Cardiac septum (tissue), 1 donor: Measurements from ENCODE around the gene JAK3. TPM values are rescaled to one million over a fixed set of nuclear protein-coding genes. Genes with fewer than 3 reads are reported as not detected.
A peak's percentile ranks its signal among the peaks of the same experiment; 100 is the strongest.

Experiments used
- DNase-seq: peaks from one replicate; pipeline ENCODE4 v3.0.0-alpha.2; 2020; ENCODE audit warnings: low spot score
- intact Hi-C: fragments of 100-400 bp; cut with DNase I; formaldehyde crosslinking; loops from one replicate; pipeline ENCODE4 v1.14.0; 2022
- total RNA-seq: library from RNA; stranded (reverse); fragmentation: NEBNext Ultra II Directional; extraction: Animal tissue kit (Norgen Biotek cat#: 25700); gene quantifications from one replicate; pipeline ENCODE4 v1.2.1, GENCODE V29; 2021
- donor health status: DM: no; HTN: no; CAD: no.

The JAK3 gene
- total RNA-seq, 1 donor from 2014 or later: 6.2 TPM

DNA sequence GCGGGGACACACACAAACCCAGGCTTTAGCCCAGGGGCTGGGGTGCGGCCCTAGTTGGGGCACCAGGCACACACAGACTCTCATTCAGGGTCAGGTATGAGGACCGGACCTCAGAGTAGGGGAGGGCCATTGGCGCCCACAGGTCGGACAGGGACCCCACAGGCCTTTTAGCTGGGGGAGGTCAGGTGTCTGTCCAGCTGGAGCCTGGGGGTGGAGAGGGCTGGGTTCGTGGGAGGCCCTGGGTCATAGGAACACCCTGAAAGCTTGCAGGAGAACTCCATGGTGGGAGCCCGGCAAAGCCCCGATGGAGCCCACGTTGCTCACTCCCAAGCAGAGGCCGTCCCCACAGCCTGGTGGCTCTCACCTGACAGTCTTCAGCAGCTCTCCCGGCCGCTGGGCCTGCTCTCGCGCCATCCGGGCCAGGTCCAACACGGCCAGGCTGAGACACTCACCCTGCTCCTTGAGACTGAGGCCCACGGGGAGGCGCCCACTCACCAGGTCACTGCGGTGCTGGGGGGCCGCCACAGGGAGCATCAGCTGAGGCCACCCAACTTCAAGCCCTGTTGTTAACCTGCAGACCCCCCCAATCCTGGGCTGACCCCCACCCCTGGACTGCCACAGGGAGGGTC lies 5.0 kb downstream of the JAK3 start:
- DNase-seq: no peak
- intact Hi-C loops: no loop called here

DNA sequence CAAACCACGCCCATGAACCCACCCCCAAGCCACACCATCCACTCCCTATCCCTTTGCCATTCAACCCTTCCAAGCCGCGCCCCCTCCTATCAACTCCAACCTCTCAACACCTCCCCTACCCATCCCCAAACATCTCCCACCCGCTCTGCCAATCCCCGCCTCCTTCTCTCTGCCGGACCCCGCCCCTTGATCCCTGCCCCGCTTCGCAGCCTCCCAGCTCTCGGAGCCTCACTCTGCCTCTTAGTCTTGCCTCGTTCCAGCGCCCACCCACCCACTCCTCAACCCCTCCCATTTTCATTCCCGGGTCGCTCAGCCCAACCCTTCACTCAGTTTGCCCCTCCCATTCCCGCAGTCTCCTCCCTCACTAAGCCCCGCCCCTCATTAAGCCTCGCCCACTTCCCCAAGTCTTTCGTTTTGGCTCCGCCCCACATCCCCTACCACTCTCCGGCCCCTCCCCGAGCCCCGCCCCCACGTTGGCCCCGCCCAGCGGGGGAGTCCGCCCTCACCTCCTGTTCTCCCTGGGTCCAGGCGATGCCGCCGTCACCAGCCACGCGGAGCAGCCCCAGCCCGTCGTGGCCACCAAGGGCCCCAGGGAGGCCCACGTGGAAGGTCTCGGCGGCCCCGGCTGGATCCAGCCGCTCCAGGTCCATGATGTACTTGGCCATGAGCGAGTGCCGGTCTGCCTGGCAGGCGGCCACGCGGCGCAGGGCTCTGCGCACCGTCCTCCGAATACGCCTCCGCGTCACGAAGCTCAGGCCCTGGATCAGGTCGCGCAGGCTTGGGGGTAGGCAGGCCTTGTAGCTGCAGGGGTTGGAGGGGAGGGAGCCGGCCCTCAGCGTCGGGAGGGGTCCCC lies 5.7 kb downstream of the JAK3 start:
- DNase-seq: peak; percentile 87
- intact Hi-C loops: no loop called here

DNA sequence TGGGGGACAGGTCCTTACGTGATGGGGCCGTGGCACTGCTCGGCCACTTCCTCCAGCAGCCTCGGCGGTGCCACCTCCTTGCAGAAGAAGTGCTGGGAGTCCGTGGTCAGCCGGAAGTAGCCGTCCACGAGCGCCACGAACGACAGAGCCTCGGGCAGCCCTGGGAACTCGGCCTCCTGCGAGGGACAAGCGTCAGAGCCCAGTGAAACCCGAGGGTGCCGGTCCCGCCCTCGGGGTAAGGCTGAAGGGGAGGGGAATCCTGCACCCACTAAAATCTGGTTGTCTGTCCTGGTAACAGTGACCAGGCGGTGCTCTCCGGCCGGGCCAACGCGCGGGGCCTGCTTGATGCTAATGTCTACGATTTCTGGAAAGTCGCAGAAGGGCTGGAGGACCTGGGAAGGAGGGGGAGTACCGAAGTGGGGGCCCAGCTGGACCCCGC lies 6.4 kb downstream of the JAK3 start:
- intact Hi-C loops: no loop called here
- DNase-seq: no peak

DNA sequence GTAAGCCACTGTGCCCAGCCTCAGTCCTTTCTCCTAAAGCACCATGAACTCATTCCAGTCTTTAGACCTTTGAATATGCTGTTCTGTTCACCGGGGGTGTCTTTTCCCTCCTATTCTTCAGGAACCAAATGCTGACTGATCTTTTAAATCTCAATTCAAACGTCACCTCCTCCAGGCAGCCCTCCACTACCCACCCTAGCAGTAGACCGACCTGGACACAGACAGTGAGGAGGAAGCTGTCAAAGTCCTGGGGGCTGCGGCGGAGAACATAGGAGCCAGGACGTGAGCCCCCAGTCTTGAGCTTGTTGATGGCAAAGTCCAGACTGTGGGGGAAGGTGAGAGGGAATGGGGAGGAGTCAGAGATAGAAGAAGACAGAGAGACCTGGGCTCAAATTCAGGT lies 7.8 kb downstream of the JAK3 start:
- DNase-seq: no peak
- intact Hi-C loops: no loop called here

DNA sequence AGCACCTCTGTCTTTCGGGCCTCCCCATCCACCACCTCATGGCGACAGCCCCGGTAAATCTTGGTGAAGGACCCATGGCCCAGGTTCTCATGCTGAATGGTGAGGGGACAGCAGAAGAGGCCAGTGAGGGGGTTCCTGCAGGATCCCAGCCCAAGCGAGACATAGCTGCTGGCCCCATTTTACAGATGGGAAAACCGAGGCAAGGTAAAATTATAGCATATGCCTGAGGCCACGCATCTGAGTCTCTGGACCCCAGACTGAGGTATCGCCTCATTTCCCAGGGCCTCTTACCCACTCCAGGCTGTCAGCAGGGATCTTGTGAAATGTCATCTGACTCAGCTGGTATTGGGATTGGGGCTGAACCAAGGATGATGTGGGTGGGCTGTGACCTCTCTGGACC lies 9.8 kb downstream of the JAK3 start:
- intact Hi-C loops: no loop called here
- no peak for DNase-seq

DNA sequence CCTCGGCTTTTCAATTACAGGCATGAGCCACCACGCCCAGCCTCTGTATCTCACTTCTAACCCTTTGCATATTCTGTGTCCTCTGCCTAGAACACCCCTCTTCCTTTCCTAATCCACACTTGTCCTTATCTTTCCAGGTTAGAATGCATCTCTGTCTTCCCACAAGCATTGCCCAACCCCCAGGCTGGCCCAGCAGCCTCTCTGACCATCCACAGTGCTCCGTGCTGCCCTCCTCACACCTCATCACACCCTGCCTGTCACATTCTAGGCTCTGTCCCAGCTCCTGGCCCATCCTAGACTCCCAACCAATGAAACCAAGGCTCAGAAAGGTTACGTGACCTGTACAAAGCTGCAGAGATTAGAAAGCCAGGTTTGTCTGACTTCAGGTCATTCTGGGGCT lies 11.3 kb downstream of the JAK3 start:
- DNase-seq: no peak
- intact Hi-C loops: no loop called here

DNA sequence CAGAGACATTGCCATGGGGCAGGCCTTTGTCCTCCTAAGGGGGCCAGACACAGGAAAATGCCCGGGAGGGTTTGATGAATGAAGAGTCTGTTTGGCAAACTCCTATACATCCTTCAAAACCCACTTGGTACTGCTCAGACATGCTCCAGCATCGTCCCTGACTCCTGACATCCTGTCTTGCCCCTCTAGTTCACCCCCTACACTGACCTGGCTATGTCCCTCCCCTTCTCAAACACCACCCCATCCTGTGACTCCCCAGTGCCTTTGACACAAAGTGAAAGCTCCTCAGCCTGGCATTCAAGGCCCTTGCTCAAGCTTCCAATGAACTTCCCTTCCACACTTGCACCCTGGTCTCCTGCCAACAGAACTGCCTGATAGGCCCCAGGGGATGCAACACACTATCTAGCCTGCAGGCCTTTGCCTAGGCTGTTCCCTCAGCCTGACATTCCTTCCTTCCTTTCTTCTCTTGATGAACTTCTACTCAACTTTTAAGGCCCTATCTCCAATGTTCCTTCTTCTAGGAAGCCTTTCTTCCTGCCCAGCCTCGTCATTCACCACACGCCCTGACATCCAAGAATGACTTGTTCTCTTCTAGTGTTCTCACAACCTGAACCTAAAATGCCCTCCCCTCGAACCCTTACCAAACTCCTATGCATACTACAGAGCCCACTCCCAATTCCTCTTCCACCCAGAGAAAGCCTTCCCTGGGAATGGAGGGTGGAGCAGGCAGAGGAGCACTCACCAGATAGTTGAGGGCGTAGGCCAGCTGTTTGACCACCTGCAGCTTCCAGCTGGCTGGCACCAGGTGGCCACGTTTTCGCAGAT lies 12.4 kb downstream of the JAK3 start:
- no peak for DNase-seq
- intact Hi-C loops: no loop called here

DNA sequence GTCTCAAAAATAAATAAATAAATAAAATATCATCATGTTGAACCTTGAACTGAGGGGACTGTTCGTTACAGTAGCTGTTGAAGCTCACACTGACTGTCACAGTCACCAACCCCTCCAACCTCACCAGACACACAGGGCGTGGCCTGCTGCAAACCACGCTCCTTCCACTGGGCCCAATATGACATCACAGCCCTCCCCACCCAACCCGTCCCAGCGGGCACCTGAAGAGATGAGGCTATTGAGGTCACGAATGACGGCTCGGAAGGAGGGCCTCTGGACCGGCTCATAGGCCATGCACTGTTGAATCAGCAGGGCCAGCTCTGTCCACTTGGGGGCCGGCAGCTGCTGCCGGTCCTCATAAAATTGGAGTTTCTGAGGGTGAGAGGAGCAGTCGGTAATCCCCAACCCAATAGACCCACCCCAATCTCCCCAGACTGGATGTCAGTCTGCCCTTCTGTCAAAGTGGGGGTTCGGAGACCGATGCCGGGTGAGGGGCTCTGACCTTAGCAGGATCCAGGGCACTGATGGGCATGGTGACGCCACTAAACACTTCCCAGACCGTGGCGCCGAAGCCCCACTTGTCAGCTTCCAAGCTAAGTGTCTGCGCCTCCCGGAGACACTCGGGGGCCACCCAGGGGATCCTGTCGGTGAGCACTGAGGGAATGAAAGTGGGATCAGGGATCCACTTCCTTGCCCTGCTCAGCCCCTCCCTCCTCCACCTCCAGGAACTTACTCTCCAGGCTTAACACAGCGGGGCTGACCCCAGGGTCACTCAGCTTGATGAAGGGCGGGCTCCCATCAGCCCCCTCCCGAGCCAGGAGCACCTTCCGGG lies 13.2 kb downstream of the JAK3 start:
- intact Hi-C loops: no loop called here
- DNase-seq: no peak

DNA sequence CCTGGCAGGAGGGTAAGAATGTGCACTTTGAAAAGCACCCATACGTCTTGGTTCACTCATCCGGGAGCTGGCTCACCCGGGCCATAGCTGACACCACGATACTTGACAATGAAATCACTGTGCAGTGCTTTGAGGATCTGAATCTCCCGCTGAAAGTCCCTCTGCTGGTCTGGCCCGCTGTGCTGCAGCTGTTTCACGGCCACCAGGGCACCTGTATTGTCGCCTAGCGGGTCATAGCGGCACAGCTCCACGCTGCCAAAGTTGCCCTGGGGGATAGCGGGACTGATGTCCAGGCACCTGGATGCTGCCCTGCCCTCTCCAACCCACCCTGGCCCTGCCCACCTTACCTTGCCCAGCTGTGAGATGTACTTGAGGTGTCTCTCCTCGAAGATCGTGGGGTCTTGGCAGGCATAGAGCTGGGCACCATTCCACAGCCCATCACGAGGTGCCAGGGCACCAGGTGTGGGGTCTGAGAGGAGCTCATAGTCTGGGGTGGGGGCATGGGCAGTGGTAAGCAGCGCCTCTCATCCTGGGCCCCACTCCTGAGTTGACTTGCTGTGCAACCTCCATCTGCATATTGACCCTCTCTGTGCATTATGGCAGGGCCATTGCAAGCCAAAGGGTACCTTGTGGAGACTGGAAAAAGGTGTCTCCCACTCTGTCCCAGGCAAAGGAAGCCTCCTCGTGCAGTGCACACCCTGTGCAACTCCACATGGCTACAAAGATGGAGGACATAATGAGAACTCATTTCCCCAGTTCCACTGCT lies 15.2 kb downstream of the JAK3 start:
- DNase-seq: no peak
- intact Hi-C loops: no loop called here

DNA sequence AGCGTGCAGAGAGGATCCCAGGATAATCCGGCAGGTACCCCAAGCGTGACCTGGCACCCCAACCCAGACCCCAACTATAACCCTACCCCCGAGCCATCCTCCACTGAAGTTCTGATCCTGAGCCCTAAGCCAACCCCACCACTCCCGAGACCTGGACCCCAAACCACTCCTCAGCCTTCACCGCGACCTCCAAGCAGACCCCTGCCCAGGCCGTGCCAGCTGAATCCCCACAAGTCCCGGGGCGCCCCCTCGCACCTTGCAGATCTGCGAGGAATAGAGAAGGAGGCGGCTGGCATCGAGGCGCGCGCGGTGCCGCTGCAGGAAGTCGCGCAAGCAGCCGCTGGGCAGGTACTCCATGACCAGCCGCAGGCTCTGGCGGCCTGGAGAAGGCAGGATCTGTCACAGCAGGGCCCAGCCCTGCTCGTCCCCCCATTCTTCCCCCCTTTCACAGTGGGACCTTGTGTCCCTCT lies 16.3 kb downstream of the JAK3 start:
- intact Hi-C loops: no loop called here
- DNase-seq: no peak

DNA sequence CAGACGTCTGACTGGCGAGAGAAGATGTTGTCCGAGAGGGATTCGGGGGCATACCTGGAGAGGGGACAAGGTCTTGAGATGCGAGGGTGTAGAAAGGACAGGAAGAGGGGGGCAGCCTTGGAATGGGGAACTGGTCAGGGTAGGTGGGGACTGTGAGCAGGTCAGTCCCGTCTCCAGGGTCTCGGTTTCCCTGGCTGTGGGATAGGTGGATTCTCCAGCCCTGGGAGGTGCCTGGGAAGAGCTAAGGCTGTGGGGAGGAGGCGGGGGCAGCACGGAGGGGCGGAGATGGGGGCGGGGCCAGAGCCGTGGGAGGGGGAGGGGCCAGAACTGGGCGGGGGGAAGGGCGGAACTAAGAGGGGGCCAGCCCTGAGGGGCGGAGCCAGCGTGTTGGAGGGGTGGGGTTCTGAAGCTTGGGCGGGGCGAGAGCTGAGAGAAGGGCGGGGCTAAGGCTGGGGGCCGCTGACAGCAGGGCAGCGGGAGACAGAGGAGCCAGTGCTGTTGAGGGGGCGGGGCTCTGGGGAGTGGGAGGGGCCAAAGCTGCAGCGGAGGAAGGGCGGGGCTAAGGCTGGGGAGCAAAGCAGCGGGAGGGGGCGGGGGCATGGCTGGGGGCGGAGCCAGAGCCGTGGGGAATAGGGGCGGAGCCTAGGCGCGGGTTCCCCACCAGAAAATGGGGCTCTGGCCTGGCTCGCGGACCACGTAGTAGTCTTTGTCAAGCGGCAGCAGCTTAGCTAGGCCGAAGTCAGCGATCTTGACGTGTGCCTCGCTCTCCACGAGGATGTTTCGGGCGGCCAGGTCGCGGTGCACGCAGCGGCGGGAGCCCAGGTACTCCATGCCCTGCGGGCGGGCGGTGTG lies 17.0 kb downstream of the JAK3 start:
- intact Hi-C loops: no loop called here
- DNase-seq: no peak

DNA sequence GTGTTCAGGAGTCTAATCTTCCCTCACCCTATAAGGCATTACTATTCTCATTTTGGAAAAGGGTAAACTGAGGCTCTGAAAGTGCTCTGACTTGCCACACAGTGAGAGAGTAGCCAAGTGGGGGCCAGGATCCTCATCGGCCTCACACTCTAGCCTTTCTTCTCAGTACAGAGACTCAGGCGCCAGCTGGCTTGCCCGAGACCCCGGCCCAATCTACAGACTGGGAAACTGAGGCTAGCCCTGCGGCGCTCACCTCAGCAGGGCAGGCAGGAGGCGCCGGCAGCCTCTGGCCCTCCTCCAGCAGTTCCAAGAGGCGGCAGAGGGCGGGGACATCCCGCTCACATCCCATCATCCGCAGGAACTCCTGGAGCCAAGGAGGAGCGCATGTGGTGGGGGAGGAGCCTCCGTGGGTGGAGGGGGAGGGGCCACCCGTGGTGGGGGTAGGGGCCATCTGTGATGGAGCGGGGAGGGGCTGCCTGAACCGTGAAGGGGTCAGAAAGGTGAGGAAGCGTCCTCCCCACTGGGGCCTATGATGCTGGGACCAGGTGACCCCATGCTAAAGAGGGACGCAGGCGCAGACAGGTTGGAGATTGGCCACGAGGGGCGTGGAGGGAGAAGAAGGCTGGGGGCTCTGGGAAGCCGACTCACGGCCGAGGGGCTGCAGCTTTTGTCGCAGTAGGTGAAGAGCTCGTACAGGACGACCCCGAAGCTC lies 17.8 kb downstream of the JAK3 start:
- no peak for DNase-seq
- intact Hi-C loops: no loop called here

DNA sequence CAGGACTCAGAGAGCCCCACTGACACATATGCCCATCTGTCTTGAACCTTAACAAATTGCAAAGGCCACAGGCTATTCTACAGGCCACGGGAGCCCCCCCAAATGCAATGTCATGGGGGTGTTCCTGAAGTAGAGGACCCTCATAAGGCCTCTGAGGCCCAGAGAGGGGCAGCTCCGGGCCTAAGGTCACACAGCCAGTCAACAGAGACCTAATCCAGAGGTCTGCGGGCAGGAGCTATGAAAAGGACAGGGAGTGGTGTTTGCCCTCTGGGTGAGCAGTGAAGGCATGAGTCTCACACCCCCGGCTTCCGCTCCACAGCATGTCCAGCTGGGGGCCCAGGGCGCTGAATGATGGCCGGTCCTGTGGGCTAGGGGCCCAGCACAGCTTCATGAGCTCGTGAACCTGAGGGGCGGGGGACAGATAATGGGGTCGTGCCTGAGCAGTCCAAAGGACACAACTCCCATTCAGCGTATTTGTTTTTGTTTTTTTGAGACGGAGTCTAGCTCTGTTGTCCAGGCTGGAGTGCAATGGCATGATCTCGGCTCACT lies 21.2 kb downstream of the JAK3 start:
- intact Hi-C loops: no loop called here
- DNase-seq: no peak

DNA sequence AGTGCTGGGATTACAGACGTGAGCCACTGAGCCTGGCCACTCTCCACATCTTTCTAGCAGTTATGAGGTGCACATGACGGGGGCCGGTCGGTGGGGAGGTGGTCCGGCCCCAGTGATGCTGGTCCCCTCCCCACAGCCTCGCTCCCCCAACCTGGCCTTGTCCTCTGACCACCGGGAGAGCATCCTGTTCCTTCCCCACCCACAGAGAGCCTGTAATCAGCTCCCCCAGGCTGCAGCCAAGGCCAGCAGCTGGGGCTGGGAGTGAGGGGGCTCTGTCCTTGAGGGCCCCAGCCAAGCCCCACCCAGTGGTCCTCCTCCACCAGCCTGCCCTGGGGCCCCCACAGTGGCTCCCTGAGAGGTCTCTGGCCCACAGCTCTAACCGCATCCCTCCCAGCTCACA lies 23.4 kb downstream of the JAK3 start:
- intact Hi-C loops: no loop called here
- DNase-seq: no peak

DNA sequence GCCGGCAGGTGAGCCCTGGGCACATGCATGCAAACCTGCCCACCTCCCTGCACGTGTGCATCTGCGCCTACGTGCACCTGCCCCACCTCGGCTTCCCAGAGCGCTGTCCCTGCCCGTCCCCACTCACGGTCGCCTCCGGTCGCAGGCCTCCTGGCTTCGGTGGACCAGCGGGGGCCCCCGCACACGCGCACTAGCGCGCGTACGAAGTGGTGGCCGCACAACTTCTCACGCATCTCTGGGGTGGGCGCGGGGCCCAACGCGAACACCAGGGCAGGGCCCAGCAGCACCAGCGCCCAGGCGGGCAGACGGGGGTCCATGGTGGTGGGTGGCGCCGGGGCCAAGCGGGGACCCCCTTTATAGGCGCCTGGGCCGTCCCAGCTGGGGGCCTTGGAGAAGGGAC lies 26.6 kb downstream of the JAK3 start, which contains the start of gene INSL3:
TSS of gene INSL3 (minus strand) at position 330 of the 400 bp plus-strand sequence. CDS start at position 317, 13 bp downstream.
- no peak for DNase-seq
- intact Hi-C loops: no loop called here

DNA sequence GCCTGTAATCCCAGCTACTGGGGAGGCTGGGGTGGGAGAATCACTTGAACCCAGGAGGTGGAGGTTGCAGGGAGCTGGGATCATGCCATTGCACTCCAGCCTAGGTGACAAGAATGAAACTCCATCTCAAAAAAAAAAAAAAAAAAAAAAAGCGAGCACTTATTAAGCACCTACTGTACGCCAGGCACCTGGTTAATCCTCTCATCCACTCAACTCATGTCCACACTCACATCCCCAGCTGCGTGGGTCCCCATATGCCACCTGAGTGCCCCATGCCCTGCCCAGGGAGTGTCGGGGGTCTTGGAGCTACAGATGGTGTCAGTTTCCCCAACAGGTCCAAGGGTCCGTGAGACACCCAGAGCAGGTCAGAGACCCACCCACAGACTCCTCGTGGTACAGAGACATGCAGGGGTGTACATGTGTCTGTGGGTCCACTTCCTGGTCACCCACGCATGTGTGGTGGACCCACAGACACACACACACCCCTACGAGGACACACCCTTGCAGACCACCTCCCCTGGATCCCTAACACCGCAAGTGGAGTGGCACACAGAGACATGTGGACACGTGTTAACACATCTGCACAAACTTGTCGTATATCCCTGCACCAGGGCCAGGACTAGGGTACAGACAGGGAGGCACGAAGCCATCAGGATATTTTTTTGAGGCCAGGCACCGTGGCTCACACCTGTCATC lies 30.0 kb downstream of the JAK3 start:
- intact Hi-C loops: no loop called here
- DNase-seq: no peak
